HepG2 (cell line): ENCODE results near the gene CIB2. TPM values are rescaled to one million over a fixed set of nuclear protein-coding genes. Genes with fewer than 3 reads are reported as not detected.

Experiments
- IRF1 ChIP-seq: sonication (generic); formaldehyde crosslinking; IDR thresholded peaks from 2 replicates; pipeline ENCODE4 v1.4.0; 2020; ENCODE audit warnings: low read depth, mild to moderate bottlenecking, missing genetic modification reagents
- MED1 ChIP-seq: sonication (generic); formaldehyde crosslinking; IDR thresholded peaks from 2 replicates; pipeline ENCODE4 v1.4.0; 2020; ENCODE audit warnings: missing genetic modification reagents
- POLR2A ChIP-seq, 2 experiments: IDR thresholded peaks; 2 replicates each; pipeline ENCODE4 v1.6.1; 2011; ENCODE audit warnings: low read depth in 2 of 2, low read length in 2 of 2, mild to moderate bottlenecking in 1 of 2, moderate library complexity in 1 of 2; ENCODE audit not compliant: insufficient read depth in 1 of 2
- ZNF263 ChIP-seq: sonication (generic); formaldehyde crosslinking; IDR thresholded peaks from 2 replicates; pipeline ENCODE4 v1.4.0; 2020; ENCODE audit warnings: missing genetic modification reagents
- ZNF282 ChIP-seq: fragments of 450-650 bp; IDR thresholded peaks from 2 replicates; pipeline ENCODE4 v1.6.1; 2018; ENCODE audit not compliant: partially characterized antibody
- polyA plus RNA-seq, 8 experiments: library from polyadenylated mRNA; depleted of rRNA in 3 of 8; stranded (reverse) in 7 of 8; unstranded in 1 of 8; fragments of >200 nt; fragmentation: Illumina TruSeq in 4 of 8; extraction: Trizol in 4 of 8; gene quantifications; 2 replicates each; pipeline versions ENCODE4 v1.2.1 to v1.2.3, GENCODE V29; 2011 to 2016; ENCODE audit warnings: low read depth in 4 of 8, missing spikeins in 1 of 8, mixed read lengths in 1 of 8; ENCODE audit not compliant: insufficient read depth in 1 of 8
- total RNA-seq, 5 experiments: library from RNA; depleted of rRNA; stranded (reverse); fragments of >200 nt; fragmentation: Illumina TruSeq; extraction: Trizol; gene quantifications; 2 replicates each; pipeline ENCODE4 v1.2.3, GENCODE V29; 2016; ENCODE audit warnings: low read depth in 1 of 5
- TF ChIP-seq, protein P1 (sequence below): sonication (generic); formaldehyde crosslinking; IDR thresholded peaks from 2 replicates; pipeline ENCODE4 v1.4.0; 2020; ENCODE audit warnings: missing genetic modification reagents
- TF ChIP-seq, protein P2 (sequence below): sonication (generic); formaldehyde crosslinking; IDR thresholded peaks from 2 replicates; pipeline ENCODE4 v1.5.0; 2020; ENCODE audit warnings: missing genetic modification reagents
- TF ChIP-seq, protein P3 (sequence below): sonication (generic); formaldehyde crosslinking; IDR thresholded peaks from 2 replicates; pipeline ENCODE4 v1.4.0; 2020; ENCODE audit warnings: missing genetic modification reagents
- TF ChIP-seq, protein P4 (sequence below): sonication (generic); formaldehyde crosslinking; IDR thresholded peaks from 2 replicates; pipeline ENCODE4 v1.5.0; 2020; ENCODE audit warnings: missing genetic modification reagents

CIB2 gene
- total and polyA plus RNA-seq, 2 of the 13 experiments (the other 11 are each of a cell fraction or from before 2014, with no cell fraction given), result 1.4 to 1.5 TPM

- TF ChIP-seq IRF1 (CRISPR knock-in tag) (peak; percentile 97), ZNF282 (no peak), POLR2A (IDR thresholded peaks at IDR 0.05; ENCODE audit: insufficient read depth in 1 of 2, low read depth in 2 of 2, low read length in 2 of 2) (no peak), MED1 (CRISPR knock-in tag) (peak; percentile 98), ZNF263 (CRISPR knock-in tag) (peak; percentile 85)
- TF ChIP-seq, protein P1, sequence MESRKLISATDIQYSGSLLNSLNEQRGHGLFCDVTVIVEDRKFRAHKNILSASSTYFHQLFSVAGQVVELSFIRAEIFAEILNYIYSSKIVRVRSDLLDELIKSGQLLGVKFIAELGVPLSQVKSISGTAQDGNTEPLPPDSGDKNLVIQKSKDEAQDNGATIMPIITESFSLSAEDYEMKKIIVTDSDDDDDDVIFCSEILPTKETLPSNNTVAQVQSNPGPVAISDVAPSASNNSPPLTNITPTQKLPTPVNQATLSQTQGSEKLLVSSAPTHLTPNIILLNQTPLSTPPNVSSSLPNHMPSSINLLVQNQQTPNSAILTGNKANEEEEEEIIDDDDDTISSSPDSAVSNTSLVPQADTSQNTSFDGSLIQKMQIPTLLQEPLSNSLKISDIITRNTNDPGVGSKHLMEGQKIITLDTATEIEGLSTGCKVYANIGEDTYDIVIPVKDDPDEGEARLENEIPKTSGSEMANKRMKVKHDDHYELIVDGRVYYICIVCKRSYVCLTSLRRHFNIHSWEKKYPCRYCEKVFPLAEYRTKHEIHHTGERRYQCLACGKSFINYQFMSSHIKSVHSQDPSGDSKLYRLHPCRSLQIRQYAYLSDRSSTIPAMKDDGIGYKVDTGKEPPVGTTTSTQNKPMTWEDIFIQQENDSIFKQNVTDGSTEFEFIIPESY (CRISPR knock-in tag), result peak; percentile 71
- TF ChIP-seq, protein P2, sequence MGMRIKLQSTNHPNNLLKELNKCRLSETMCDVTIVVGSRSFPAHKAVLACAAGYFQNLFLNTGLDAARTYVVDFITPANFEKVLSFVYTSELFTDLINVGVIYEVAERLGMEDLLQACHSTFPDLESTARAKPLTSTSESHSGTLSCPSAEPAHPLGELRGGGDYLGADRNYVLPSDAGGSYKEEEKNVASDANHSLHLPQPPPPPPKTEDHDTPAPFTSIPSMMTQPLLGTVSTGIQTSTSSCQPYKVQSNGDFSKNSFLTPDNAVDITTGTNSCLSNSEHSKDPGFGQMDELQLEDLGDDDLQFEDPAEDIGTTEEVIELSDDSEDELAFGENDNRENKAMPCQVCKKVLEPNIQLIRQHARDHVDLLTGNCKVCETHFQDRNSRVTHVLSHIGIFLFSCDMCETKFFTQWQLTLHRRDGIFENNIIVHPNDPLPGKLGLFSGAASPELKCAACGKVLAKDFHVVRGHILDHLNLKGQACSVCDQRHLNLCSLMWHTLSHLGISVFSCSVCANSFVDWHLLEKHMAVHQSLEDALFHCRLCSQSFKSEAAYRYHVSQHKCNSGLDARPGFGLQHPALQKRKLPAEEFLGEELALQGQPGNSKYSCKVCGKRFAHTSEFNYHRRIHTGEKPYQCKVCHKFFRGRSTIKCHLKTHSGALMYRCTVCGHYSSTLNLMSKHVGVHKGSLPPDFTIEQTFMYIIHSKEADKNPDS (CRISPR knock-in tag), result peak; percentile 81; the same call in 1 of the 2 replicates
- TF ChIP-seq, protein P3, sequence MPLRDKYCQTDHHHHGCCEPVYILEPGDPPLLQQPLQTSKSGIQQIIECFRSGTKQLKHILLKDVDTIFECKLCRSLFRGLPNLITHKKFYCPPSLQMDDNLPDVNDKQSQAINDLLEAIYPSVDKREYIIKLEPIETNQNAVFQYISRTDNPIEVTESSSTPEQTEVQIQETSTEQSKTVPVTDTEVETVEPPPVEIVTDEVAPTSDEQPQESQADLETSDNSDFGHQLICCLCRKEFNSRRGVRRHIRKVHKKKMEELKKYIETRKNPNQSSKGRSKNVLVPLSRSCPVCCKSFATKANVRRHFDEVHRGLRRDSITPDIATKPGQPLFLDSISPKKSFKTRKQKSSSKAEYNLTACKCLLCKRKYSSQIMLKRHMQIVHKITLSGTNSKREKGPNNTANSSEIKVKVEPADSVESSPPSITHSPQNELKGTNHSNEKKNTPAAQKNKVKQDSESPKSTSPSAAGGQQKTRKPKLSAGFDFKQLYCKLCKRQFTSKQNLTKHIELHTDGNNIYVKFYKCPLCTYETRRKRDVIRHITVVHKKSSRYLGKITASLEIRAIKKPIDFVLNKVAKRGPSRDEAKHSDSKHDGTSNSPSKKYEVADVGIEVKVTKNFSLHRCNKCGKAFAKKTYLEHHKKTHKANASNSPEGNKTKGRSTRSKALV (CRISPR knock-in tag), result peak; percentile 48; the same call in 1 of the 2 replicates
- TF ChIP-seq, protein P4, sequence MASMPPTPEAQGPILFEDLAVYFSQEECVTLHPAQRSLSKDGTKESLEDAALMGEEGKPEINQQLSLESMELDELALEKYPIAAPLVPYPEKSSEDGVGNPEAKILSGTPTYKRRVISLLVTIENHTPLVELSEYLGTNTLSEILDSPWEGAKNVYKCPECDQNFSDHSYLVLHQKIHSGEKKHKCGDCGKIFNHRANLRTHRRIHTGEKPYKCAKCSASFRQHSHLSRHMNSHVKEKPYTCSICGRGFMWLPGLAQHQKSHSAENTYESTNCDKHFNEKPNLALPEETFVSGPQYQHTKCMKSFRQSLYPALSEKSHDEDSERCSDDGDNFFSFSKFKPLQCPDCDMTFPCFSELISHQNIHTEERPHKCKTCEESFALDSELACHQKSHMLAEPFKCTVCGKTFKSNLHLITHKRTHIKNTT (CRISPR knock-in tag), result no peak
Measured at GRCh38 chr15:78065284-78065872, 65.9 kb downstream of the CIB2 start (continued).
